A549 (cell line): ENCODE results near the gene ATP13A2. TPM values are rescaled to one million over a fixed set of nuclear protein-coding genes. Genes with fewer than 3 reads are reported as not detected.
"Not testable (repeated sequence)": the region's sequence is repeated elsewhere in the genome, so short reads cannot be mapped to it uniquely, and the experiment has no call there.

Source experiments
- ATAC-seq, 2 experiments: fragments of 200-7000 bp in 1 of 2; fragments of >200 bp in 1 of 2; cut with Nextera tagmentation in 1 of 2; cut with Tn5 transposase in 1 of 2; 3 replicates each; pipeline versions ENCODE4 v1.8.0 to v1.9.1; 2018 to 2020; ENCODE audit warnings: mild to moderate bottlenecking in 1 of 2, moderate library complexity in 1 of 2
- CTCF ChIA-PET: fragments of 300-600 bp; sonication (Branson Sonifier 250); formaldehyde crosslinking; extraction: SDS; loops from one replicate; lab custom pipeline; 2021; ENCODE audit warnings: antibody characterized with exemption, inconsistent platforms; lab: Yijun Ruan, JAX
- POLR2A ChIA-PET: fragments of 350-600 bp; formaldehyde crosslinking; extraction: SDS; loops from one replicate; lab custom pipeline; 2021; ENCODE audit warnings: antibody characterized with exemption, inconsistent platforms; lab: Yijun Ruan, JAX
- DNase-seq, 2 experiments: peaks; one replicate each; pipeline versions ENCODE4 v3.0.0 to v3.0.0-alpha.2; 2011 to 2016; ENCODE audit warnings: low read depth in 1 of 2, low spot score in 1 of 2
- FAIRE-seq: peaks from 2 replicates; lab custom pipeline; 2011; peaks lifted over from hg19 to GRCh38; lab: Jason Lieb, UNC
- H3K27ac ChIP-seq, 2 experiments: fragments of >200 bp; sonication (Bioruptor Twin); formaldehyde crosslinking; 3 replicates each; pipeline ENCODE4 v1.5.1; 2016 to 2017
- H3K4me1 ChIP-seq: fragments of >200 bp; sonication (Bioruptor Twin); formaldehyde crosslinking; 3 replicates; pipeline ENCODE4 v1.6.1; 2016
- H3K4me2 ChIP-seq: fragments of >200 bp; sonication (Bioruptor Twin); formaldehyde crosslinking; 3 replicates; pipeline ENCODE4 v1.6.1; 2016
- H3K4me3 ChIP-seq: fragments of >200 bp; sonication (Bioruptor Twin); formaldehyde crosslinking; 3 replicates; pipeline ENCODE4 v1.5.1; 2016
- H3K9me3 ChIP-seq: fragments of >200 bp; sonication (Bioruptor Twin); formaldehyde crosslinking; 3 replicates; pipeline ENCODE4 v1.6.1; 2016
- CHD4 ChIP-seq: fragments of 200-600 bp; sonication (generic); IDR thresholded peaks from 2 replicates; pipeline ENCODE4 v1.6.1; 2016; ENCODE audit warnings: antibody characterized with exemption, mild to moderate bottlenecking, borderline replicate concordance
- EP300 ChIP-seq, 2 experiments: fragments of >200 bp; sonication (Bioruptor Twin); formaldehyde crosslinking; IDR thresholded peaks; 2 replicates in 1 of 2; 3 replicates in 1 of 2; pipeline ENCODE4 v1.6.1; 2016 to 2017
- HDAC2 ChIP-seq: fragments of 200-600 bp; sonication (generic); IDR thresholded peaks from 2 replicates; pipeline ENCODE4 v1.6.1; 2016
- HOXB13 ChIP-seq: fragments of 250-450 bp; sonication (Bioruptor Pico); IDR thresholded peaks from 2 replicates; pipeline ENCODE4 v1.5.0; 2020; ENCODE audit warnings: low read depth, mild to moderate bottlenecking, moderate library complexity
- NPAS2 ChIP-seq: fragments of 250-450 bp; sonication (Bioruptor Pico); IDR thresholded peaks from 2 replicates; pipeline ENCODE4 v1.8.0; 2022; ENCODE audit warnings: mild to moderate bottlenecking, moderate library complexity, borderline replicate concordance
- PHF8 ChIP-seq: fragments of 200-600 bp; sonication (generic); IDR thresholded peaks from 2 replicates; pipeline ENCODE4 v1.6.1; 2016; ENCODE audit warnings: low read depth, mild to moderate bottlenecking, antibody characterized with exemption, moderate library complexity, borderline replicate concordance
- POLR2AphosphoS2 ChIP-seq: conservative IDR thresholded peaks from 2 replicates; pipeline ENCODE4 v1.6.1; 2012; ENCODE audit warnings: low read length, improper control_type of control experiment, inconsistent platforms
- RARB ChIP-seq: fragments of 250-450 bp; sonication (Bioruptor Pico); IDR thresholded peaks from 2 replicates; pipeline ENCODE4 v1.8.0; 2021; ENCODE audit warnings: mild to moderate bottlenecking, moderate library complexity
- TFCP2L1 ChIP-seq: fragments of 250-450 bp; sonication (Bioruptor Pico); IDR thresholded peaks from 2 replicates; pipeline ENCODE4 v1.5.0; 2021; ENCODE audit warnings: mild to moderate bottlenecking
- TP53 ChIP-seq: fragments of 250-450 bp; sonication (Bioruptor Pico); IDR thresholded peaks from 2 replicates; pipeline ENCODE4 v1.5.0; 2021; ENCODE audit warnings: mild to moderate bottlenecking, moderate library complexity
- ZFP36 ChIP-seq: fragments of 450-650 bp; IDR thresholded peaks from 2 replicates; pipeline ENCODE4 v1.6.1; 2014; ENCODE audit warnings: borderline replicate concordance; ENCODE audit not compliant: partially characterized antibody
- WGBS: methylation state at CpG from one replicate; pipeline ENCODE4 v1.1.6; 2017; ENCODE audit errors: missing lambda C conversion rate; 5-methylcytosine and 5-hydroxymethylcytosine counted together
- polyA plus RNA-seq, 4 experiments: library from polyadenylated mRNA; depleted of rRNA in 3 of 4; stranded (reverse); fragments of >200 nt; fragmentation: RNase III in 1 of 4; extraction: RNeasy Plus Mini Kit Qiagen cat#74134 plus additional on column Dnase treatment in 1 of 4; gene quantifications; 2 replicates in 3 of 4; 3 replicates in 1 of 4; pipeline ENCODE4 v1.2.3, GENCODE V29; 2011 to 2017
- TF ChIP-seq, protein P1 (sequence below): fragments of 200-600 bp; sonication (generic); IDR thresholded peaks from 2 replicates; pipeline ENCODE4 v1.6.1; 2016; ENCODE audit warnings: antibody characterized with exemption, mild to moderate bottlenecking, moderate library complexity
- TF ChIP-seq, protein P2 (sequence below): IDR thresholded peaks from 2 replicates; pipeline ENCODE4 v1.6.1; 2012

The ATP13A2 gene
- polyA plus RNA-seq, 2 of the 4 experiments (the other 2 are of a cell fraction) = 7.9 to 23.1 TPM

DNA sequence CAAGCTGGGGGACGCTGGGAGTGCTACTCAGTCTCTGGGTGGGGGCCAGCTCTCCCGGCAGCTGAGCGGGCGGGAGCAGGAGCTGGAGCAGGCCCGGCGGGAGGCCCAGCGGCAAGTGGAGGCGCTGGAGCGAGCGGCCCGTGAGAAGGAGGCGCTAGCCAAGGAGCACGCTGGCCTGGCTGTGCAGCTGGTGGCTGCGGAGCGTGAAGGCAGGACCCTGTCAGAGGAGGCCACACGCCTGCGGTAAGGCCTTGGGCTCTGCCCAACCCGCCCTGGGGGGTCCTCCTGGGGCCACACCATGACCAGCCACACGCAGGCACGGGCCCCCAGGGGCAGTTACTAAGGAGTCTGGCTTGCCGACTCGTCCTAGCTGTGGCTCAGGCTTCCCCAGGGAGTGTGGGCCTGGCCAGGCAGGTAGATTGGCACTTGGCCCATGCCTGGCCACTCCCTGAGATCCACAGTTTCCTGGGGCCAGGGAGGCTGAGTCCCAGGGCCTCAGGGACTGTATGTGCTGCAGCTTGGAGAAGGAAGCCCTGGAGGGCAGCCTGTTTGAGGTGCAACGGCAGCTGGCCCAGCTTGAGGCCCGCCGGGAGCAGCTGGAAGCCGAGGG is 63.3 kb downstream of the ATP13A2 start:
- POLR2A ChIA-PET, H3K4me1 ChIP-seq, ATAC-seq, H3K9me3 ChIP-seq, H3K4me2 ChIP-seq, H3K4me3 ChIP-seq, H3K27ac ChIP-seq, FAIRE-seq, DNase-seq: not testable (repeated sequence)
- 90% methylated on average over 12 of the region's 26 CpGs for WGBS
- CTCF ChIA-PET = interaction anchor here (5.5 to 6.7 kb wide), 2 partner anchors 13 to 98 kb away, joined by 62 to 80 read pairs; no protein-coding TSS in a partner anchor

DNA sequence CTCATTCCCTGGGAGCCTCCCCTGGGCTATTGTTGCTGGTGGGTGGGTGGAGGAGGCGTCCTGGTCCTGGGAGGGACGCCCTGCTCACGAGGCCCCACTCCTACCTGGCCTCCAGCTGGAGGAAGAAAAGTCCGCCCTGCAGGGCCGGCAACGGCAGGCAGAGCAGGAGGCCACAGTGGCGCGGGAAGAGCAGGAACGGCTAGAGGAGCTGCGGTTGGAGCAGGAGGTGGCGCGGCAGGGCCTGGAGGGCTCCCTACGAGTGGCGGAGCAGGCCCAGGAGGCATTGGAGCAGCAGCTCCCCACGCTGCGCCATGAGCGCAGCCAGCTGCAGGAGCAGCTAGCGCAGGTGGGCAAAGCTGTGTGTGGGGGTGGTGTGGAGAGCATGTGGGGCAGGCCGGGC is 65.1 kb downstream of the ATP13A2 start:
- CTCF ChIA-PET = interaction anchor here (6.7 kb wide), 1 partner anchor 15 kb away, joined by 62 read pairs; no protein-coding TSS in a partner anchor

DNA sequence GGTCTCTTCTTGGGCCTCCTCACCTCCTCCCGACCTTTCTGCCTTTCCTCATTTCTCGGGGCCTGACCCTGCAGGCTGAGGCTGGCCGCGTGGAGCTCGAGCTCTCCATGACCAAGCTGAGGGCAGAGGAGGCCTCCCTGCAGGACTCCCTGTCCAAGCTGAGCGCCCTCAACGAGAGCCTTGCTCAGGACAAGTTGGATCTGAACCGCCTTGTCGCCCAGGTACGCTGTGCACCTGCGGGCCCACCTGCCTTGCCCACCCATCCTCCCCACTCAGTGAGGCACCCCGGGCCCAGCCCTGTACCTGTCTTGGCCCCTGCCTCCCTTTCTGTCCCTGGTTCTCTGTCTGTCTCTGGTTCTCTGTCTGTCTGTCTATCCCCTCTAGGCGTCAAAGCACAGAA is 65.5 kb downstream of the ATP13A2 start:
- CTCF ChIA-PET = interaction anchor here (0.8 to 6.7 kb wide), 2 partner anchors 16 to 21 kb away, joined by 5 to 62 read pairs; no protein-coding TSS in a partner anchor
- H3K9me3 ChIP-seq, H3K4me1 ChIP-seq, POLR2A ChIA-PET, DNase-seq, H3K4me3 ChIP-seq, H3K4me2 ChIP-seq, H3K27ac ChIP-seq, FAIRE-seq: not testable (repeated sequence)
- 0 out of 6 replicates have a peak, but pooled peaks of 1 of the 2 experiments have one; percentile 36 for ATAC-seq
- WGBS = 80% methylated on average over 6 of the region's 13 CpGs

More for the DNA sequence above, 65.1 kb downstream of the ATP13A2 start:
- POLR2A ChIA-PET = no interaction called here
- Histone ChIP-seq H3K4me1 (no peaks in the 10 kb centered on the region), H3K4me2 (no peak overlapping the region), H3K9me3 (no peaks in the 10 kb centered on the region), H3K27ac (no peak overlapping the region), H3K4me3 (no peak overlapping the region)
- DNase-seq (no peak), FAIRE-seq (no peak), ATAC-seq (no peak)
- no peak for TF ChIP-seq HDAC2
- TF ChIP-seq PHF8 = no peak
- no peak for TF ChIP-seq CHD4
- no peak for TF ChIP-seq RARB
- no peak for TF ChIP-seq TFCP2L1 (CRISPR knock-in tag)
- no peak for TF ChIP-seq HOXB13 (CRISPR knock-in tag)
- TF ChIP-seq NPAS2 = no peak
- TF ChIP-seq, protein P1, sequence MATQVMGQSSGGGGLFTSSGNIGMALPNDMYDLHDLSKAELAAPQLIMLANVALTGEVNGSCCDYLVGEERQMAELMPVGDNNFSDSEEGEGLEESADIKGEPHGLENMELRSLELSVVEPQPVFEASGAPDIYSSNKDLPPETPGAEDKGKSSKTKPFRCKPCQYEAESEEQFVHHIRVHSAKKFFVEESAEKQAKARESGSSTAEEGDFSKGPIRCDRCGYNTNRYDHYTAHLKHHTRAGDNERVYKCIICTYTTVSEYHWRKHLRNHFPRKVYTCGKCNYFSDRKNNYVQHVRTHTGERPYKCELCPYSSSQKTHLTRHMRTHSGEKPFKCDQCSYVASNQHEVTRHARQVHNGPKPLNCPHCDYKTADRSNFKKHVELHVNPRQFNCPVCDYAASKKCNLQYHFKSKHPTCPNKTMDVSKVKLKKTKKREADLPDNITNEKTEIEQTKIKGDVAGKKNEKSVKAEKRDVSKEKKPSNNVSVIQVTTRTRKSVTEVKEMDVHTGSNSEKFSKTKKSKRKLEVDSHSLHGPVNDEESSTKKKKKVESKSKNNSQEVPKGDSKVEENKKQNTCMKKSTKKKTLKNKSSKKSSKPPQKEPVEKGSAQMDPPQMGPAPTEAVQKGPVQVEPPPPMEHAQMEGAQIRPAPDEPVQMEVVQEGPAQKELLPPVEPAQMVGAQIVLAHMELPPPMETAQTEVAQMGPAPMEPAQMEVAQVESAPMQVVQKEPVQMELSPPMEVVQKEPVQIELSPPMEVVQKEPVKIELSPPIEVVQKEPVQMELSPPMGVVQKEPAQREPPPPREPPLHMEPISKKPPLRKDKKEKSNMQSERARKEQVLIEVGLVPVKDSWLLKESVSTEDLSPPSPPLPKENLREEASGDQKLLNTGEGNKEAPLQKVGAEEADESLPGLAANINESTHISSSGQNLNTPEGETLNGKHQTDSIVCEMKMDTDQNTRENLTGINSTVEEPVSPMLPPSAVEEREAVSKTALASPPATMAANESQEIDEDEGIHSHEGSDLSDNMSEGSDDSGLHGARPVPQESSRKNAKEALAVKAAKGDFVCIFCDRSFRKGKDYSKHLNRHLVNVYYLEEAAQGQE = no peak
- no peak for TF ChIP-seq TP53 (CRISPR knock-in tag)
- TF ChIP-seq, protein P2, sequence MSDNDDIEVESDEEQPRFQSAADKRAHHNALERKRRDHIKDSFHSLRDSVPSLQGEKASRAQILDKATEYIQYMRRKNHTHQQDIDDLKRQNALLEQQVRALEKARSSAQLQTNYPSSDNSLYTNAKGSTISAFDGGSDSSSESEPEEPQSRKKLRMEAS = no peak
- no peak for TF ChIP-seq ZFP36
- no peak for TF ChIP-seq EP300 (IDR thresholded peaks at IDR 0.05)
- TF ChIP-seq POLR2AphosphoS2 = no peak
- 92% methylated on average over 16 of the region's 19 CpGs for WGBS

DNA sequence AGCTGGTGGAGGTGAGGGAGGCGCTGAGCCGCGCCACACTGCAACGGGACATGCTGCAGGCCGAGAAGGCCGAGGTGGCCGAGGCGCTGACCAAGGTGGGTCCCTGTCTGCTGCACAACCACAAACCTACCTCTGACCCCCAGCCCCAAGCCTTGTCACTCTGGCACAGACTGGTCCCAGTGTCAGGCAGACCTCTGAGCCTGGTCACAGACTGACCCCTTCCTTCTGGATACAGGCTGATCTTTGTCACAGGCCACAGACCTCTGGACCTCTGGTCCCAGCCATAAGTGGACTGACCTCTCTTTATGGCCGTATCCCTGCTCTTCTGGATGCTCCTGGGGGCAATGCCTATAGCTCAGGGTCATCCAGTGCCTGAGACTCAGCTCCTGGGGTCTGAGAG is 66.2 kb downstream of the ATP13A2 start:
- peak in 1 of 2 experiments; percentile 67; a peak in 4 of 6 replicates for ATAC-seq
- POLR2A ChIA-PET, DNase-seq, H3K9me3 ChIP-seq, H3K4me3 ChIP-seq, FAIRE-seq, H3K4me2 ChIP-seq, H3K4me1 ChIP-seq, H3K27ac ChIP-seq: not testable (repeated sequence)
- CTCF ChIA-PET = interaction anchor here (0.6 to 0.8 kb wide), 3 partner anchors 11 to 132 kb away, joined by 3 to 5 read pairs (median 4); no protein-coding TSS in a partner anchor
- WGBS = 100% methylated on average over 1 of the region's 9 CpGs
